Caco-2 (cell line): ENCODE data around the gene SLC31A2. TPM values are rescaled to one million over a fixed set of nuclear protein-coding genes. Genes with fewer than 3 reads are reported as not detected.

Experiments used
- BruUV-seq: library from RNA; stranded (reverse); fragments of 400-500 nt; replicated peaks from 2 replicates; lab custom pipeline; 2021; lab: Mats Ljungman, UMichigan
- CTCF ChIA-PET: fragments of 300-600 bp; sonication (Branson Sonifier 250); formaldehyde crosslinking; loops from one replicate; lab custom pipeline; 2022; ENCODE audit warnings: antibody characterized with exemption; lab: Charles Lee
- POLR2A ChIA-PET: fragments of 300-600 bp; sonication (Branson Sonifier 250); formaldehyde crosslinking; loops from one replicate; lab custom pipeline; 2022; ENCODE audit warnings: antibody characterized with exemption; lab: Charles Lee
- DNase-seq, 2 experiments: peaks; one replicate each; pipeline versions ENCODE4 v3.0.0 to v3.0.0-alpha.2; 2020 to 2022
- H3K27me3 ChIP-seq: replicated peaks from 2 replicates; pipeline ENCODE4 v1.6.0; 2011; ENCODE audit warnings: low read length; ENCODE audit not compliant: control insufficient read depth, insufficient read depth
- H3K36me3 ChIP-seq: 2 replicates; pipeline ENCODE4 v1.5.1; 2011; ENCODE audit warnings: low read length; ENCODE audit not compliant: control insufficient read depth, insufficient read depth
- H3K4me1 ChIP-seq: fragments of 250-450 bp; sonication (Bioruptor Pico); 2 replicates; pipeline ENCODE4 v1.5.1; 2020; ENCODE audit warnings: mild to moderate bottlenecking
- H3K4me3 ChIP-seq: 2 replicates; pipeline ENCODE4 v1.5.1; 2011; ENCODE audit warnings: low read depth, mild to moderate bottlenecking, control low read depth, low read length
- H3K9me3 ChIP-seq: fragments of 250-450 bp; sonication (Bioruptor Pico); 2 replicates; pipeline ENCODE4 v1.5.1; 2020; ENCODE audit warnings: mild to moderate bottlenecking, moderate library complexity
- H3K27ac Mint-ChIP-seq: one replicate; pipeline ENCODE4 v1.8.0; 2022; ENCODE audit warnings: mixed read lengths; ENCODE audit not compliant: unreplicated experiment
- H3K27me3 Mint-ChIP-seq: one replicate; pipeline ENCODE4 v1.8.0; 2022; ENCODE audit warnings: mixed read lengths; ENCODE audit not compliant: insufficient read depth, unreplicated experiment
- H3K36me3 Mint-ChIP-seq: one replicate; pipeline ENCODE4 v1.8.0; 2022; ENCODE audit warnings: mild to moderate bottlenecking, mixed read lengths; ENCODE audit not compliant: insufficient read depth, unreplicated experiment
- H3K4me1 Mint-ChIP-seq: one replicate; pipeline ENCODE4 v1.8.0; 2022; ENCODE audit warnings: low read depth, mixed read lengths; ENCODE audit not compliant: unreplicated experiment
- H3K4me3 Mint-ChIP-seq: one replicate; pipeline ENCODE4 v1.8.0; 2022; ENCODE audit warnings: mild to moderate bottlenecking, moderate library complexity, mixed read lengths; ENCODE audit not compliant: unreplicated experiment
- H3K9me3 Mint-ChIP-seq: one replicate; pipeline ENCODE4 v1.8.0; 2022; ENCODE audit warnings: mixed read lengths; ENCODE audit not compliant: unreplicated experiment
- intact Hi-C: fragments of 100-400 bp; cut with micrococcal nuclease; formaldehyde crosslinking; loops from one replicate; pipeline ENCODE4 v1.10.0; 2022; ENCODE audit not compliant: unreplicated experiment
- total RNA-seq: library from RNA; stranded (reverse); gene quantifications from 2 replicates; pipeline ENCODE4 v1.2.3, GENCODE V29; 2022
- TF ChIP-seq, protein P1 (sequence below), 2 experiments: fragments of 200-600 bp in 1 of 2; IDR thresholded peaks; 1 replicate in 1 of 2; 2 replicates in 1 of 2; pipeline versions ENCODE4 v1.5.1 to v1.8.0; 2011 to 2022; ENCODE audit warnings: antibody characterized with exemption in 1 of 2, control low read depth in 1 of 2, inconsistent platforms in 1 of 2, low read depth in 1 of 2, low read length in 1 of 2, mild to moderate bottlenecking in 1 of 2, moderate library complexity in 1 of 2; ENCODE audit not compliant: insufficient read depth in 1 of 2, severe bottlenecking in 1 of 2, unreplicated experiment in 1 of 2

SLC31A2 gene
- total RNA-seq, 1 experiment from 2014 or later, result 5.1 TPM

DNA sequence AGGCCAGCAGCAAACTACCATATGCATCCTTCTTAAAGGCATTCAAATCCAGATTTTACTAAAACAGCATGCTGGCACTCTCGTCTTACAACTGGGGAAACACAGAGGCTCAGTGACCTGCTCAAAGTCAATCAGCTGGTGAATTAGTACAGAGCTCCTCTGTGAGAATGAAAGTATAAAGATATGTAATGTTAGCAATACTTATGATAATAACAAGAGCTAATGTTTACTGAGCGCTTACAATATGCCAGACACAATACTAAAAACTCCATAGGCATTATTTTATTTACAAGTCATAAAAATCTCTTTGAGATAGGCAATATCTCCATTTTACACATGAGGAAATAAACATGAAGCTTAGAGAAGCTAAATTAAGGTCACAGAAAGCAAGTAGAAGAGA lies 41.6 kb downstream of the SLC31A2 start:
- no peaks in the 10 kb centered on the region for H3K9me3 ChIP-seq
- CTCF ChIA-PET, result no interaction called here
- POLR2A ChIA-PET, result no interaction called here
- intact Hi-C loops, result no loop called here
- Mint-ChIP-seq H3K27ac (no peak overlapping the region), H3K36me3 (peaks cover 23% of the 10 kb centered on the region), H3K4me3 (no peak overlapping the region), H3K4me1 (peaks cover 8% of the 10 kb centered on the region), H3K9me3 (no peaks in the 10 kb centered on the region), H3K27me3 (no peaks in the 10 kb centered on the region)
- H3K36me3 ChIP-seq, result peaks cover 2% of the 10 kb centered on the region; the same call in 1 of the 2 replicates
- no peaks in the 10 kb centered on the region for H3K27me3 ChIP-seq
- no TSS peak for BruUV-seq
- TF ChIP-seq, protein P1, sequence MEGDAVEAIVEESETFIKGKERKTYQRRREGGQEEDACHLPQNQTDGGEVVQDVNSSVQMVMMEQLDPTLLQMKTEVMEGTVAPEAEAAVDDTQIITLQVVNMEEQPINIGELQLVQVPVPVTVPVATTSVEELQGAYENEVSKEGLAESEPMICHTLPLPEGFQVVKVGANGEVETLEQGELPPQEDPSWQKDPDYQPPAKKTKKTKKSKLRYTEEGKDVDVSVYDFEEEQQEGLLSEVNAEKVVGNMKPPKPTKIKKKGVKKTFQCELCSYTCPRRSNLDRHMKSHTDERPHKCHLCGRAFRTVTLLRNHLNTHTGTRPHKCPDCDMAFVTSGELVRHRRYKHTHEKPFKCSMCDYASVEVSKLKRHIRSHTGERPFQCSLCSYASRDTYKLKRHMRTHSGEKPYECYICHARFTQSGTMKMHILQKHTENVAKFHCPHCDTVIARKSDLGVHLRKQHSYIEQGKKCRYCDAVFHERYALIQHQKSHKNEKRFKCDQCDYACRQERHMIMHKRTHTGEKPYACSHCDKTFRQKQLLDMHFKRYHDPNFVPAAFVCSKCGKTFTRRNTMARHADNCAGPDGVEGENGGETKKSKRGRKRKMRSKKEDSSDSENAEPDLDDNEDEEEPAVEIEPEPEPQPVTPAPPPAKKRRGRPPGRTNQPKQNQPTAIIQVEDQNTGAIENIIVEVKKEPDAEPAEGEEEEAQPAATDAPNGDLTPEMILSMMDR (IDR thresholded peaks at IDR 0.05; ENCODE audit: insufficient read depth in 1 of 2, low read depth in 1 of 2, low read length in 1 of 2, severe bottlenecking in 1 of 2, unreplicated experiment in 1 of 2), result no peak
- no peak for DNase-seq
- H3K4me1 ChIP-seq, result no peaks in the 10 kb centered on the region
- H3K4me3 ChIP-seq, result no peak overlapping the region

DNA sequence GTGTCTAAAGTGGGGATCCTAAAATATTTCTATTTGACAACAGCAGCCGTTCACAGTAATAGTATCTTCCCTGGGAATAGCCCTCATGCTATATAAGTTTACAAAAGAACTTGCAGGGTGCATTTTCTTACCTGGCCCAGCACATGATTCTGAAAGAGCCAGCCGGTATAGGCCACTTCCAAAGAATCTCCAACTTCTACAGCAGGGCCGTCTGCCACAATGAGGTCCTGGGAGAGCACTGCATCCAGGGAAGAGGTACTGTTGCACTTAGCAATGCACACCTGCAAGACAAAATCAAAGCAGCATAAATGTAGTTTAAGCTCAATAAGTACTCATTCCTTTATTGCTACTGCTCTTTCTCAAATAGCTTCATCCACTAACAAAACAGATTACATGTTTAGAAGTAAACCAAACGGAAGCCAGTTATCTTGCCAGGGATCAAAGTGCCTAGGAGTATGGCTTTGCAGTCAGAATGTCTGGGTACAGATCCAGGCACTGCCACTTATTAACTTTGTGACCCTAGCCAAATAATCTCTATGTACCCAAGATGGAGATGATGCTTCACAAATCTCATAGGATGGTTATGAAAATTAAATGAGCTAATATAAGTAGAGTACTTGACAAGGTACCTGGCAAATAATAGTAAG lies 49.0 kb downstream of the SLC31A2 start:
- CTCF ChIA-PET, result no interaction called here
- H3K4me3 ChIP-seq, result no peak overlapping the region
- DNase-seq, result no peak
- TF ChIP-seq, protein P1 (IDR thresholded peaks at IDR 0.05; ENCODE audit: insufficient read depth in 1 of 2, low read depth in 1 of 2, low read length in 1 of 2, severe bottlenecking in 1 of 2, unreplicated experiment in 1 of 2), result no peak
- no peaks in the 10 kb centered on the region for H3K4me1 ChIP-seq
- Mint-ChIP-seq H3K36me3 (peaks cover 40% of the 10 kb centered on the region), H3K27ac (no peak overlapping the region), H3K9me3 (no peaks in the 10 kb centered on the region), H3K27me3 (no peaks in the 10 kb centered on the region), H3K4me1 (peaks cover 8% of the 10 kb centered on the region), H3K4me3 (no peak overlapping the region)
- BruUV-seq, result no TSS peak
- no peaks in the 10 kb centered on the region for H3K9me3 ChIP-seq
- no peaks in the 10 kb centered on the region for H3K27me3 ChIP-seq
- H3K36me3 ChIP-seq, result no peaks in the 10 kb centered on the region
- intact Hi-C loops, result no loop called here
- POLR2A ChIA-PET, result no interaction called here

DNA sequence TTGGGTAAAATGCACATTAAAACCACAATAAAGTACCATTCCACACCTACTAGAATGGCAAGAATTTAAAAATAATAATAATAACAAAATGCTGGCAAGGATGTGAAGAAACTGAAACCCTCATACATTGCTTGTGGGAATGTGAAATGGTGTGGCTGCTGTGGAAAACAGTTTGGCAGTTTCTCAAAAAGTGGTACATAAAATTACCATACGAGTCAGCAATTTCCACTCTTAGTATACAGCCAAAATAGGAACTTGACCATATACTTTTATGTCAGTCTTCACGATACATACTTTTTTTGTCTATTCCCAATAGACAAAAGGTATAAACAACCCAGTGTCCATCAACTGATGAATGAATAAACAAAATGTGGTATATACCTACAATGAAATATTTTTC lies 54.6 kb downstream of the SLC31A2 start:
- ChIA-PET POLR2A (no interaction called here), CTCF (no interaction called here)
- H3K4me3 ChIP-seq, result no peak overlapping the region
- Mint-ChIP-seq H3K4me1 (no peaks in the 10 kb centered on the region), H3K27ac (no peak overlapping the region), H3K4me3 (no peak overlapping the region), H3K27me3 (no peaks in the 10 kb centered on the region), H3K9me3 (no peaks in the 10 kb centered on the region), H3K36me3 (peaks cover 26% of the 10 kb centered on the region)
- no peaks in the 10 kb centered on the region for H3K9me3 ChIP-seq
- no peak for DNase-seq
- no peaks in the 10 kb centered on the region for H3K27me3 ChIP-seq
- TF ChIP-seq, protein P1 (IDR thresholded peaks at IDR 0.05; ENCODE audit: insufficient read depth in 1 of 2, low read depth in 1 of 2, low read length in 1 of 2, severe bottlenecking in 1 of 2, unreplicated experiment in 1 of 2), result no peak
- intact Hi-C loops, result no loop called here
- H3K36me3 ChIP-seq, result no peaks in the 10 kb centered on the region
- no TSS peak for BruUV-seq
- H3K4me1 ChIP-seq, result no peaks in the 10 kb centered on the region
